ENCODE data around the gene NACC1.

The NACC1 gene

GRCh38 chr19:13132471-13133180 is 14.6 kb downstream of the NACC1 start:
- H3K9ac ChIP-seq (ENCODE audit: low read length): no peak overlapping the region
- no peak overlapping the region for H3K4me3 ChIP-seq (ENCODE audit: low read length)
- H3K23ac ChIP-seq (ENCODE audit: low read length): no peak overlapping the region
- no peaks in the 10 kb centered on the region for H3K27me3 ChIP-seq (ENCODE audit: insufficient read depth, low read length, poor library complexity)
- no peak overlapping the region for H2BK120ac ChIP-seq (ENCODE audit: low read depth, low read length)
- no CpG with 5 or more reads among the region's 8 CpGs for WGBS (ENCODE audit: extremely low coverage, insufficient coverage, low lambda C conversion rate)
- H3K18ac ChIP-seq (ENCODE audit: low read length): no peak overlapping the region
- H3K4me1 ChIP-seq (ENCODE audit: control insufficient read depth, low read depth, low read length): no peaks in the 10 kb centered on the region
- H3K4me2 ChIP-seq (ENCODE audit: low read length): no peak overlapping the region
- H3K56ac ChIP-seq (ENCODE audit: low read length): no peak overlapping the region
- H3K4ac ChIP-seq (ENCODE audit: low read depth, low read length): no peak overlapping the region
- H2BK5ac ChIP-seq (ENCODE audit: low read length): no peak overlapping the region
- H3K36me3 ChIP-seq (ENCODE audit: control insufficient read depth, insufficient read depth, low read length): peaks cover 19% of the 10 kb centered on the region
- H4K5ac ChIP-seq (ENCODE audit: low read length): no peak overlapping the region
- no peak overlapping the region for H3K27ac ChIP-seq (ENCODE audit: low read depth, low read length)
- H2AK5ac ChIP-seq (ENCODE audit: low read length): no peak overlapping the region
- H4K8ac ChIP-seq (ENCODE audit: low read depth, low read length): no peak overlapping the region
- H3K79me1 ChIP-seq (ENCODE audit: low read length): peaks cover 31% of the 10 kb centered on the region
- H2BK15ac ChIP-seq (replicated peaks; ENCODE audit: low read depth): no peak overlapping the region
- H3K79me2 ChIP-seq (ENCODE audit: control insufficient read depth, insufficient read depth, low read length): peaks cover 53% of the 10 kb centered on the region
- no peak for DNase-seq

- Histone ChIP-seq H3K56ac (ENCODE audit: low read length) (no peak overlapping the region), H3K9ac (ENCODE audit: low read length) (no peak overlapping the region), H3K79me2 (ENCODE audit: control insufficient read depth, insufficient read depth, low read length) (peaks cover 46% of the 10 kb centered on the region), H3K4ac (ENCODE audit: low read depth, low read length) (no peak overlapping the region), H2BK15ac (replicated peaks; ENCODE audit: low read depth) (no peak overlapping the region), H3K23ac (ENCODE audit: low read length) (no peak overlapping the region), H3K4me2 (ENCODE audit: low read length) (no peak overlapping the region), H3K27me3 (ENCODE audit: insufficient read depth, low read length, poor library complexity) (no peaks in the 10 kb centered on the region), H3K4me1 (ENCODE audit: control insufficient read depth, low read depth, low read length) (no peaks in the 10 kb centered on the region), H2BK120ac (ENCODE audit: low read depth, low read length) (no peak overlapping the region), H3K4me3 (ENCODE audit: low read length) (no peak overlapping the region), H3K36me3 (ENCODE audit: control insufficient read depth, insufficient read depth, low read length) (peaks cover 24% of the 10 kb centered on the region), H3K27ac (ENCODE audit: low read depth, low read length) (no peak overlapping the region), H2BK5ac (ENCODE audit: low read length) (no peak overlapping the region), H2AK5ac (ENCODE audit: low read length) (no peak overlapping the region), H3K79me1 (ENCODE audit: low read length) (peaks cover 30% of the 10 kb centered on the region), H4K8ac (ENCODE audit: low read depth, low read length) (no peak overlapping the region), H4K5ac (ENCODE audit: low read length) (no peak overlapping the region), H3K18ac (ENCODE audit: low read length) (no peak overlapping the region)
- DNase-seq: no peak
- WGBS (ENCODE audit: extremely low coverage, insufficient coverage, low lambda C conversion rate): no CpG with 5 or more reads among the region's 12 CpGs
These were observed 15.3 kb downstream of the NACC1 start for GRCh38 chr19:13133241-13133870.

GRCh38 chr19:13134626-13135025 is 16.6 kb downstream of the NACC1 start:
- Histone ChIP-seq H2BK5ac (ENCODE audit: low read length) (no peak overlapping the region), H2AK5ac (ENCODE audit: low read length) (no peak overlapping the region), H3K18ac (ENCODE audit: low read length) (no peak overlapping the region), H2BK120ac (ENCODE audit: low read depth, low read length) (no peak overlapping the region), H3K27ac (ENCODE audit: low read depth, low read length) (no peak overlapping the region), H3K36me3 (ENCODE audit: control insufficient read depth, insufficient read depth, low read length) (peaks cover 26% of the 10 kb centered on the region), H3K4me2 (ENCODE audit: low read length) (no peak overlapping the region), H4K8ac (ENCODE audit: low read depth, low read length) (no peak overlapping the region), H3K23ac (ENCODE audit: low read length) (no peak overlapping the region), H3K79me1 (ENCODE audit: low read length) (peaks cover 22% of the 10 kb centered on the region), H3K4me1 (ENCODE audit: control insufficient read depth, low read depth, low read length) (no peaks in the 10 kb centered on the region), H3K56ac (ENCODE audit: low read length) (no peak overlapping the region), H3K4me3 (ENCODE audit: low read length) (no peak overlapping the region), H4K5ac (ENCODE audit: low read length) (no peak overlapping the region), H3K9ac (ENCODE audit: low read length) (no peak overlapping the region), H2BK15ac (replicated peaks; ENCODE audit: low read depth) (no peak overlapping the region), H3K27me3 (ENCODE audit: insufficient read depth, low read length, poor library complexity) (no peaks in the 10 kb centered on the region), H3K79me2 (ENCODE audit: control insufficient read depth, insufficient read depth, low read length) (peaks cover 34% of the 10 kb centered on the region), H3K4ac (ENCODE audit: low read depth, low read length) (no peak overlapping the region)
- no CpG with 5 or more reads among the region's 3 CpGs for WGBS (ENCODE audit: extremely low coverage, insufficient coverage, low lambda C conversion rate)
- no peak for DNase-seq

- Histone ChIP-seq H2BK120ac (ENCODE audit: low read depth, low read length) (no peak overlapping the region), H3K23ac (ENCODE audit: low read length) (no peak overlapping the region), H3K36me3 (ENCODE audit: control insufficient read depth, insufficient read depth, low read length) (peaks cover 26% of the 10 kb centered on the region), H3K79me1 (ENCODE audit: low read length) (peaks cover 22% of the 10 kb centered on the region), H3K4me1 (ENCODE audit: control insufficient read depth, low read depth, low read length) (no peaks in the 10 kb centered on the region), H3K56ac (ENCODE audit: low read length) (no peak overlapping the region), H3K79me2 (ENCODE audit: control insufficient read depth, insufficient read depth, low read length) (peaks cover 28% of the 10 kb centered on the region), H3K4me2 (ENCODE audit: low read length) (no peak overlapping the region), H4K8ac (ENCODE audit: low read depth, low read length) (no peak overlapping the region), H2BK5ac (ENCODE audit: low read length) (no peak overlapping the region), H3K27me3 (ENCODE audit: insufficient read depth, low read length, poor library complexity) (no peaks in the 10 kb centered on the region), H2BK15ac (replicated peaks; ENCODE audit: low read depth) (no peak overlapping the region), H3K18ac (ENCODE audit: low read length) (no peak overlapping the region), H4K5ac (ENCODE audit: low read length) (no peak overlapping the region), H3K4me3 (ENCODE audit: low read length) (no peak overlapping the region), H2AK5ac (ENCODE audit: low read length) (no peak overlapping the region), H3K27ac (ENCODE audit: low read depth, low read length) (no peak overlapping the region), H3K4ac (ENCODE audit: low read depth, low read length) (no peak overlapping the region), H3K9ac (ENCODE audit: low read length) (no peak overlapping the region)
- DNase-seq: no peak
- WGBS (ENCODE audit: extremely low coverage, insufficient coverage, low lambda C conversion rate): no CpG with 5 or more reads among the region's 60 CpGs
These were observed 17.3 kb downstream of the NACC1 start for GRCh38 chr19:13135068-13136062.

GRCh38 chr19:13137290-13137794 is 19.3 kb downstream of the NACC1 start:
- no peak overlapping the region for H2BK120ac ChIP-seq (ENCODE audit: low read depth, low read length)
- H2AK5ac ChIP-seq (ENCODE audit: low read length): no peak overlapping the region
- no peak overlapping the region for H3K23ac ChIP-seq (ENCODE audit: low read length)
- H3K4ac ChIP-seq (ENCODE audit: low read depth, low read length): no peak overlapping the region
- H3K27me3 ChIP-seq (ENCODE audit: insufficient read depth, low read length, poor library complexity): no peaks in the 10 kb centered on the region
- DNase-seq: no peak
- H3K4me1 ChIP-seq (ENCODE audit: control insufficient read depth, low read depth, low read length): no peaks in the 10 kb centered on the region
- H3K79me2 ChIP-seq (ENCODE audit: control insufficient read depth, insufficient read depth, low read length): peaks cover 16% of the 10 kb centered on the region
- no peak overlapping the region for H4K5ac ChIP-seq (ENCODE audit: low read length)
- H3K79me1 ChIP-seq (ENCODE audit: low read length): peaks cover 15% of the 10 kb centered on the region
- no peak overlapping the region for H3K18ac ChIP-seq (ENCODE audit: low read length)
- no peak overlapping the region for H4K8ac ChIP-seq (ENCODE audit: low read depth, low read length)
- no peak overlapping the region for H3K4me2 ChIP-seq (ENCODE audit: low read length)
- H2BK5ac ChIP-seq (ENCODE audit: low read length): no peak overlapping the region
- H3K27ac ChIP-seq (ENCODE audit: low read depth, low read length): no peak overlapping the region
- H3K36me3 ChIP-seq (ENCODE audit: control insufficient read depth, insufficient read depth, low read length): peaks cover 24% of the 10 kb centered on the region
- H3K56ac ChIP-seq (ENCODE audit: low read length): no peak overlapping the region
- H3K9ac ChIP-seq (ENCODE audit: low read length): no peak overlapping the region
- WGBS (ENCODE audit: extremely low coverage, insufficient coverage, low lambda C conversion rate): no CpG with 5 or more reads among the region's 28 CpGs
- no peak overlapping the region for H2BK15ac ChIP-seq (replicated peaks; ENCODE audit: low read depth)
- no peak overlapping the region for H3K4me3 ChIP-seq (ENCODE audit: low read length)

Measured in mesendoderm (in vitro differentiated cells).